SK-N-SH (cell line): ENCODE data around the gene ARHGEF28. TPM values are rescaled to one million over a fixed set of nuclear protein-coding genes. Genes with fewer than 3 reads are reported as not detected.

ENCODE experiments used
- CTCF ChIA-PET: fragments of 300-600, 350-600 bp; formaldehyde crosslinking; extraction: SDS; loops from one replicate; lab custom pipeline; 2021; lab: Yijun Ruan, JAX
- POLR2A ChIA-PET: fragments of 350-600 bp; sonication (Branson Sonifier 250); formaldehyde crosslinking; extraction: SDS; loops from one replicate; lab custom pipeline; 2020; ENCODE audit warnings: antibody characterized with exemption, inconsistent platforms; lab: Yijun Ruan, JAX
- DNase-seq: peaks from one replicate; pipeline ENCODE4 v3.0.0; 2012
- H2AFZ ChIP-seq: fragments of 200-600 bp; sonication (generic); 2 replicates; pipeline ENCODE4 v1.8.1; 2016; ENCODE audit warnings: antibody characterized with exemption, mild to moderate bottlenecking, low read depth
- H3F3A ChIP-seq: fragments of 200-600 bp; sonication (generic); replicated peaks from 2 replicates; pipeline ENCODE3; 2016; ENCODE audit warnings: antibody characterized with exemption, mild to moderate bottlenecking; ENCODE audit not compliant: insufficient read depth
- H3K27ac ChIP-seq, 2 experiments: fragments of 200-500 bp in 1 of 2; fragments of 200-600 bp in 1 of 2; sonication (Bioruptor generic) in 1 of 2; sonication (generic), shearing (Covaris generic) in 1 of 2; 2 replicates each; pipeline versions ENCODE4 v1.5.1 to v1.6.1; 2014 to 2016; ENCODE audit warnings: low read depth in 2 of 2, inconsistent platforms in 1 of 2, low read length in 1 of 2, mild to moderate bottlenecking in 1 of 2, mixed read lengths in 1 of 2
- H3K27me3 ChIP-seq: fragments of 200-600 bp; sonication (generic), shearing (Covaris generic); 2 replicates; pipeline ENCODE4 v1.6.1; 2016; ENCODE audit warnings: mixed run types; ENCODE audit not compliant: insufficient read depth
- H3K36me3 ChIP-seq, 2 experiments: fragments of 200-500 bp in 1 of 2; fragments of 200-600 bp in 1 of 2; sonication (Bioruptor generic) in 1 of 2; sonication (generic) in 1 of 2; replicated peaks in 1 of 2; 2 replicates each; pipeline versions ENCODE3 to v1.5.1; 2014 to 2016; ENCODE audit warnings: low read length in 1 of 2, mild to moderate bottlenecking in 1 of 2; ENCODE audit not compliant: insufficient read depth in 2 of 2, control insufficient read depth in 1 of 2
- H3K4me1 ChIP-seq, 2 experiments: fragments of 200-500 bp in 1 of 2; fragments of 200-600 bp in 1 of 2; sonication (Bioruptor generic) in 1 of 2; sonication (generic), shearing (Covaris generic) in 1 of 2; 2 replicates each; pipeline versions ENCODE4 v1.5.1 to v1.6.1; 2014 to 2016; ENCODE audit warnings: low read depth in 1 of 2, low read length in 1 of 2, mixed run types in 1 of 2; ENCODE audit not compliant: insufficient read depth in 2 of 2, control insufficient read depth in 1 of 2
- H3K4me2 ChIP-seq: fragments of 200-600 bp; sonication (generic), shearing (Covaris generic); 2 replicates; pipeline ENCODE4 v1.6.1; 2017; ENCODE audit warnings: mixed run types
- H3K4me3 ChIP-seq, 2 experiments: fragments of 200-500 bp in 1 of 2; fragments of 200-600 bp in 1 of 2; sonication (Bioruptor generic) in 1 of 2; sonication (generic), shearing (Covaris generic) in 1 of 2; 2 replicates each; pipeline versions ENCODE4 v1.5.1 to v1.8.1; 2014 to 2016; ENCODE audit warnings: low read depth in 2 of 2, inconsistent platforms in 1 of 2, low read length in 1 of 2, mild to moderate bottlenecking in 1 of 2, mixed read lengths in 1 of 2, moderate library complexity in 1 of 2
- H3K79me2 ChIP-seq: fragments of 200-600 bp; sonication (generic); 2 replicates; pipeline ENCODE4 v1.8.1; 2017; ENCODE audit warnings: mild to moderate bottlenecking; ENCODE audit not compliant: insufficient read depth
- H3K9ac ChIP-seq: fragments of 200-600 bp; sonication (generic); 2 replicates; pipeline ENCODE4 v1.6.1; 2017; ENCODE audit warnings: mixed run types
- H3K9me2 ChIP-seq: fragments of 200-600 bp; sonication (generic); 2 replicates; pipeline ENCODE4 v1.6.1; 2017; ENCODE audit warnings: mixed run types
- H3K9me3 ChIP-seq: fragments of 200-600 bp; sonication (generic); 2 replicates; pipeline ENCODE4 v1.6.1; 2017; ENCODE audit warnings: mixed run types, mild to moderate bottlenecking, moderate library complexity
- H4K20me1 ChIP-seq: fragments of 200-600 bp; sonication (generic); 2 replicates; pipeline ENCODE4 v1.6.1; 2017; ENCODE audit warnings: mild to moderate bottlenecking, mixed run types; ENCODE audit not compliant: insufficient read depth
- CHD2 ChIP-seq: fragments of 150-350 bp; IDR thresholded peaks from 2 replicates; pipeline ENCODE4 v1.6.1; 2018; ENCODE audit warnings: low read length; ENCODE audit not compliant: partially characterized antibody
- CTCF ChIP-seq: fragments of 200-600 bp; sonication (generic); IDR thresholded peaks from 2 replicates; pipeline ENCODE4 v1.6.1; 2017; ENCODE audit warnings: antibody characterized with exemption, mild to moderate bottlenecking, moderate library complexity
- ELF1 ChIP-seq: IDR thresholded peaks from 2 replicates; pipeline ENCODE4 v1.4.0; 2012
- EZH2phosphoT487 ChIP-seq: fragments of 200-600 bp; sonication (generic); IDR thresholded peaks from 2 replicates; pipeline ENCODE4 v1.6.1; 2017; ENCODE audit warnings: low read depth, mixed run types, mild to moderate bottlenecking, antibody characterized with exemption, moderate library complexity, borderline replicate concordance
- FOXJ3 ChIP-seq: sonication (generic); formaldehyde crosslinking; IDR thresholded peaks from 2 replicates; pipeline ENCODE4 v1.5.1; 2020; ENCODE audit warnings: mild to moderate bottlenecking, missing genetic modification reagents
- FOXM1 ChIP-seq: IDR thresholded peaks from 2 replicates; pipeline ENCODE4 v1.4.0; 2012; ENCODE audit warnings: low read depth, mild to moderate bottlenecking
- JUND ChIP-seq: IDR thresholded peaks from 2 replicates; pipeline ENCODE4 v1.4.0; 2012
- MAX ChIP-seq: IDR thresholded peaks from 2 replicates; pipeline ENCODE4 v1.4.0; 2012; ENCODE audit warnings: low read depth
- MEF2A ChIP-seq: IDR thresholded peaks from 2 replicates; pipeline ENCODE4 v1.4.0; 2012; ENCODE audit warnings: low read depth, borderline replicate concordance
- MXI1 ChIP-seq: IDR thresholded peaks from 2 replicates; pipeline ENCODE4 v1.6.1; 2012; ENCODE audit warnings: mild to moderate bottlenecking, low read depth, low read length, improper control_type of control experiment
- NFIC ChIP-seq: IDR thresholded peaks from 2 replicates; pipeline ENCODE4 v1.4.0; 2012; ENCODE audit warnings: borderline replicate concordance
- PBX3 ChIP-seq: IDR thresholded peaks from 2 replicates; pipeline ENCODE4; 2012
- POLR2AphosphoS5 ChIP-seq: IDR thresholded peaks from 2 replicates; pipeline ENCODE4 v1.6.1; 2012; ENCODE audit warnings: low read depth, low read length
- RAD21 ChIP-seq: IDR thresholded peaks from 2 replicates; pipeline ENCODE4 v1.6.1; 2012; ENCODE audit warnings: mild to moderate bottlenecking, low read length
- TAF1 ChIP-seq: IDR thresholded peaks from 2 replicates; pipeline ENCODE4 v1.6.1; 2012; ENCODE audit warnings: low read depth, mild to moderate bottlenecking, low read length, moderate library complexity, borderline replicate concordance
- TEAD4 ChIP-seq: IDR thresholded peaks from 2 replicates; pipeline ENCODE4 v1.4.0; 2012; ENCODE audit warnings: mild to moderate bottlenecking, borderline replicate concordance; ENCODE audit not compliant: insufficient read depth
- YY1 ChIP-seq: IDR thresholded peaks from 2 replicates; pipeline ENCODE4 v1.4.0; 2012; ENCODE audit warnings: low read depth, mild to moderate bottlenecking
- ZBTB33 ChIP-seq: IDR thresholded peaks from 2 replicates; pipeline ENCODE4 v1.4.0; 2012; ENCODE audit warnings: low read depth, borderline replicate concordance
- WGBS: methylation state at CpG from one replicate; pipeline ENCODE4 v1.1.6; 2017; ENCODE audit warnings: low lambda C conversion rate; 5-methylcytosine and 5-hydroxymethylcytosine counted together
- polyA plus RNA-seq, 3 experiments: library from polyadenylated mRNA; depleted of rRNA; stranded (reverse); fragments of >200 nt; gene quantifications; 2 replicates each; pipeline ENCODE4 v1.2.3, GENCODE V29; 2012

Gene ARHGEF28
- polyA plus RNA-seq, 1 of the 3 experiments (the other 2 are of a cell fraction): 4.2 TPM

DNA sequence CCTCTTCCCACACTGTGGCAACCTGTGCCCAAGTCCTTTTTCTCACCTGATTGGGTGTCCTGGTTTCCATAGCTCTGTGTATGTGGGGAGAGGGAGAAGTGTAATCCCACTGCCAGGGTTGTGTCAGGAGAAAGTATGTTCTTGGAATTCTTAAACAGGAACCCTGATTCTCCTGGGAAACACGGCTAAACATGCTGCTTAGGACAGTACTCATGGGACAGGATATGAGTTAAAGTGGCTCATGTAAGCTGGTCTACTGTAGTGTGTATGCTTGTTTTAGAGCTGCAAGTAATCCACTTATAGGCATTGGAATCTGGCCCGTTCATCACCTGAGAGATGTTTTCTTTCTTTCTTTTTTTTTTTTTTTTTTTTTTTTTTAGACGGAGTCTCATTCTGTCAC, 23.9 kb downstream of the ARHGEF28 start:
- Histone ChIP-seq H3K27ac (no peak overlapping the region), H3K79me2 (peaks cover 27% of the 10 kb centered on the region), H4K20me1 (no peaks in the 10 kb centered on the region), H3K36me3 (no peaks in the 10 kb centered on the region), H3K4me1 (peaks cover 0 to 5% of the 10 kb centered on the region in 2 experiments; a peak in 1 of 4 replicates), H3K4me3 (no peak overlapping the region), H3K9me3 (no peaks in the 10 kb centered on the region), H3K27me3 (no peaks in the 10 kb centered on the region), H3K9ac (no peak overlapping the region), H3K9me2 (no peaks in the 10 kb centered on the region), H3K4me2 (no peak overlapping the region), H3F3A (no peaks in the 10 kb centered on the region), H2AFZ (no peak overlapping the region)
- DNase-seq: no peak
- CTCF ChIA-PET: interaction anchor here (1.2 kb wide), 1 partner anchor 12 kb away, joined by 3 read pairs; no protein-coding TSS in a partner anchor
- POLR2A ChIA-PET: no interaction called here
- 92% methylated on average over 3 of the region's 3 CpGs for WGBS
- TF ChIP-seq POLR2AphosphoS5 (no peak), MEF2A (no peak), RAD21 (no peak), FOXM1 (no peak), CHD2 (no peak), MXI1 (no peak), TEAD4 (no peak), CTCF (no peak), JUND (no peak), NFIC (no peak), PBX3 (no peak), MAX (no peak), TAF1 (no peak), FOXJ3 (CRISPR knock-in tag) (no peak), YY1 (no peak), ELF1 (no peak), EZH2phosphoT487 (no peak), ZBTB33 (no peak)
